Activated CD8-positive, alpha-beta memory T cell treated with anti-CD3 and anti-CD28 coated beads, Interleukin-2, amount 50 U/mL, for 24 hours (primary cell): ENCODE data around the gene PRKAR1B.

Source experiments
- DNase-seq: peaks from one replicate; pipeline ENCODE4 v3.0.0-alpha.2; 2020; ENCODE audit errors: extremely low read depth

The PRKAR1B gene

GRCh38 chr7:572416-573268 is 154.4 kb downstream of the PRKAR1B start:
- no peak for DNase-seq

DNA sequence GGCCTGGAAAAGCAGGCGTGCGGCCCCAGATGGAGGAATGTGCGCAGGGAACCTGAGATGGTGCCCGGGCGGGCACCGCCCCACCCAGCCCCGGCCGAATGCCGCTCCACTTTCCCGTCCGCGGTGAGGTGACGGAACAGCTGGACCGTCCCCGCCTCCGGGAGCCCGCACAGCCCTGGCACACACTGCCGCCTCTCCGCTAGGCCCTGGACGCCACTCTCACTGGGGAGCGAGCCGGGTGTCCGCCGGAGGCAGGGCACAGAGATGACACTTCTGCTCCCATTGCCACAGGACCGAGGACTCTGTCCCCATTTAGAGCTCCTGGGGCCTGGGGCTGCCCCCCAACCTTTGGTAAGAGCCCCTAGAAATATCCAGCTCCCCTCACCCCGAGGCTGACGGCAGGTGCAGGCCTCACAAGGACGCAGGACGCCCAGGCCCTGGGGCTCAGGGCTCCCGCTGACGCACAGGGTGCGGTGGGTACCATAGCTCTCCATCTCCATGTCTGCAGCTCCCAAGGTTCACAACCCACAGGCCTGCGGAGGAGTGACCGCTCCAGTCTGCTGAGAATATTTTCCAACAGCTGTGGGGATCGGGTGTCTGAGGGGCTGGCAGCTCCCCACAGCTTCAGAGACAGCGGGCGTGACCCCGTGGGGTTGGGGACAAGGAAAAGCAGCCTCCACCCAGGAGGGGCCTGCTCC is 155.2 kb downstream of the PRKAR1B start:
- DNase-seq, result no peak

DNA sequence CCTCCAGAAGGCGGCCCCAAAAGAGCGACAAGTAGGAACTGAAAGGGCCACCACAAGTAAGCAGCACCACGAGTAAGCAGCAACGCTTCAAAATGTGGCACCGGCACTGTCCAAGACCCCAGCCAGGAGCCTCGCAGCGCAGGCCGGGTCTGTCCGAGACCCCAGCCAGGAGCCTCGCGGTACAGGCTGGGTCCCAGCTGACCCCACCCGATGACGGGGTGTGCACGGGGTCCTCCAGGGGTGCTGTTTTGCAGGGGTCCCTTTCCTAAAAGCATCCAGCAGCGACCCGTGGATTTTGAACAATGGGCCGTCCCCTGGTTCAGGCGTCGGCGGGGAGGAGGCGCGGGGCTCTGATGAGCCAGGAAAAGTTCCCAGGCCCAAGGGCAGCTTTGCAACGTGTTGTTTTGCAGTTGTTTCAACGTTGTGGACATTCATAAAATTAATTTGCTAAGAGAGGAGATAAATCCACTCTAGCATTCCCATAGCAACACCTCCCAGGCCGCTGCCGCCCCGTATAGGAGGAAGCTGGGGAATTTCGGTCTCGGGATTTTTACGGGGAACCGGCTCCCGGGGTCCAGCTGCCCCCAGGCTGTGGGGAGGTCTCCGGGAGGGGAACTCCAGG is 155.9 kb downstream of the PRKAR1B start:
- DNase-seq, result no peak

DNA sequence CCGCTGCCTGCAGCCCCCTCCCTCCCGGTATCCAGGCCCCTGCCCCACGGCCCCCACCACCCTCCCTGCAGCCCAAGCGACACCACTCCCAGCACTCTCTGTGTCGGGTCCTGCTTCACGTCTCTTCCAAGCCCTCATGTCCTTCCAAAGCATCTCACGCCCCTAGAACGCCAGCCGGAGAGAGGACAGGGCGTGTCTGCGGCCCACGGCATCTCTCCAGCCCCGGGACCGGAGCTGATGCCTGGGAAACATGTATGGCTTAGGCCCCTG is 156.3 kb downstream of the PRKAR1B start:
- DNase-seq, result no peak

DNA sequence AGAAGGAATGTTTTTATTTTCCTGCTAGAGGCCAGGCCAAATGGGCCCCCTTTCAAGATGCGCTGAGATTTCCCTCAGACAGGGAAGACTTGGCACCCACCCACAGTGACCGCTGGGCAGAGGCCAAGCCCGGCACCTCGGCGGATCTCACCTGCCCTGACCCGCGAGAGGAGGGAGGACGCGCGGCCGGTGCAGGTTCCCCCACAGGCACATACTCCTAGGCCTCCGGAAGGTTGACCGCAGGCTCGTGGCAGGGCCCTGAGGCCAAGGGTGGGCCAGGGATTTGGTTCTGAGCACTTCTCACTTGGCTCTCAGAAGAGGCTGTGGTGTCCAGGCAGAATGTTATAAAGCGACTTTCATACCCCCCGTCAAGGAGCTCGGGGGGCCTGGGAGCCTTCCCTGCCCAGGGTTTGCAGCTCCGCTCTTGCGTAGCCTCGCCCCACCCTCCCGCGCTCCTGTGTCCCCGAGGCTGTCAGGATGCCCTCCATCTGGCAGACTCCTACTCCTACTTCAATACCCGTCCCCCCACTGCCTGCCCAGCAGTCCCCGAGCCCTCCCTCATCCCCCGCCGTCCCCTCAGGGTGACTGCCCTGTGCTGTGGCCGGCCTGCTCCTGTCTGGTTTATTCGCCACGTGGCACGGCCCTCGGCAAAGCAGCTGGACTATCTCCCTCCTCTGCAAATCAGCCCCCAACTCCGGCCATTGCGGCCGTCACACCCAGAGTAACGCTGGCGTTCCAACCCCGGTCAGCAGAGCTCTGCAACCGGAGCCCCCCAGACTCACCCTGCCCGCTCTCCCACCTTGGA is 156.9 kb downstream of the PRKAR1B start:
- DNase-seq, result no peak

DNA sequence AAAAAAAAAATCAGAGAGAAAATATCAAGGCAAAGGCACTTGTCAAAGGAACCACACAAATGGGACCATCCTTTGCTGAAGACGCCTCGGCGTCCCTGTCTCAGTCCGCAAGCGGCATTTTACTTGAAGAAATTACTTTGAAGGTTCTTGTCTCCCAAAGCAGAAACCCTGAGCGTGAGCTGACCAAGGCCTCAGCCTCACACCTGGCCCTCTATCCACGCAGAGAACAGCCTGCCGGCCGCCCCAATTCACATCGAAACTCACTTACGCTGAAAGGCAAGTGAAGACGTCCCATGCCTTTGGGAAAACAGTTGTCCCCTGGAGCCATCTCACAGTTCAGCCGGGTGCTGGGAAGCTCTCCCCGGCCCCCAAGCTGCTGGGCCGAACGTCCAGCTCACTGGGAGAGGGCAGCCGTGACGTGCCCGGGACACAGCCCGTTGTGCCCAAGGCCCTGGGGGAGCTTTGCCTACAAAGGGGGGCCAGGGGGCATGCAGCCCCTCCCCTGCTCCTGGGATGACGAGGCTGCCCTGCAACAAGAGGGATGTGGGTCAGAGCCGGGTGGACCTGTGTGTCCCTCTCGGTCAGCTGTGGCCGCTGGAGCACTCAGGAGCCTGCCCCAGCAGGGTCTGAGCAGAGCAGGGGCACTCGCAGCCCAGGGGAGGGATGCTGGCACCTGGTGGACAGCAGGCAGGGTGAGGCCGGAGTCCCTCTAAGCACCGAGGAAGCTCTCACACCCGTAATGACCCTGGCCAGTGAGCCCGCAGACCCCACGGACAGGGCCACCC is 157.8 kb downstream of the PRKAR1B start:
- no peak for DNase-seq

DNA sequence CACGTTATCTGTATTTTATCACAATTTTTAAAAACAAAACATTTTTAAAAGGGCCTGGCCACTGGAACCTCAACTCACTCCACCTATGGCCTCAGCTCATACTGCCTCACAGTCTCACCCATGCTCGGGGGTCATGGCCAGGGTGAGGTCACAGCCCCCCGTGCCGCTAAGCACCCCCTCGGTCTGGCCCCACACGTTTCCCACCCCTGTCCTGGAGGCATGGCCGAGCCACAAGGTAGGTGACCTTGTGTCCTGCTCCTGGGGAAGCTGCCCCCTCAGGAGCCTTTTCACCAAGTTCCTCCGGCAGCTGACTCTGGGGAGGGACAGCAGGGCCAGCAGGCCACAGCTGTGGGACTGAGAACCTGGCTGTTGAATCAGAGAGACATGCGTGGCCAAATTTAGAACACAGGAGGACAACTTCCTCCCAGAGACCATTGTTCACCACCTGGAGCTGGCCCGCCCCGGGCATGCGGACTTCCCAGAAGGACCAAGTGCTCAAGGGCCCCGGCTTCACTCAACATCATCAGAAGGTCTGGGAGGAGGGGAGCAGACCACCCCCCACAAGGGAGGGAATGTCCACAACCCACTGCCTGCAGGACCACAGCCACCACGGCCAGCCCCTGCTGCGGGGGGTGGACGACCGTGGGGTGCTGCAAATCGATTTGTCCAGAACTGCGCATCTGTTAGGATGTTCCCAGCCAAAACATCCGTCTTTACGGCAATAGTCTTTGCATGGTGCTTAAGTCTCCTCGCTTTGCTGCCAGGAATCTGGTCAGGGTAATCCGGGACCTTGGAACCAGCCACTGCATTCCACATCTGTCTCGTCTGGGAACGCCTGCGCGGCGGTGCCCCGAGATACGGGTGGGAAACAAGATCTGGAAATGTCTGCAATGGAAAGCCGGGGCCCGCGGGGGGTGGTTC is 158.8 kb downstream of the PRKAR1B start:
- no peak for DNase-seq

GRCh38 chr7:567305-567883 is 159.7 kb downstream of the PRKAR1B start:
- DNase-seq, result no peak

GRCh38 chr7:566100-566499 is 161.0 kb downstream of the PRKAR1B start:
- no peak for DNase-seq

DNA sequence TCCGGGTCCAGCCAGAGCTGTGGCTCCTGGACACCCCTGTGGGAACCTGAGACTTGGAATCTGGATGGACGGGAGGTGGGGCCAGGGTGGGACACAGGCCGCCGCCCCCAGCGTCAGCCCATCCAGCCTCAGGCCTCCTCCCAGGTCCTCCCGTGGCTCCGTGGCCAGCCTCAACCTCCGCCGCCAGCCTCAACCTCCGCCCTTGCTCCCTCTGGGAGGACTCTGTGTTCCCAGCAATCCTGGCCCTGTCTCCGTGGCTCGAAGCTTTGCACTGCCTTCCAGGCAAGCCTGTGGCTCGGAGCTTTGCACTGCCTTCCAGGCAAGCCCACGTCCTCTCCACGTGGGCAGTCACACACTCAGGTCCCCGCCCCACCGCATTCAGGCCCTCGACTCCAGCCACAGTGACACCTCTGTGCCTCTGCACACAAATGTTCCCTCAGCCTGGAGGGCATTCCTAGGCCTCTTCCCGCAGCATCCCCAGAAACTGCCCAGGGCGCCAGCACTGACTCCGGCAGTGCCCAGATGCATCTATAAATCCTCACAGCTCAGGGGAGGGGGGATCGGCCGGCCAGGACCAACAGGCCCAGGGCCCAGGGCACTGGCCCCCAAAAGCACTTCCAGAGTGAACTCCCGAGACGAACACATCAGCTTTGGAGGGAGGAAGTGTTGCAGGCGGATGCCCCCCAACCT is 162.8 kb downstream of the PRKAR1B start:
- DNase-seq, result no peak

GRCh38 chr7:563629-564170 is 163.4 kb downstream of the PRKAR1B start:
- DNase-seq, result no peak

DNA sequence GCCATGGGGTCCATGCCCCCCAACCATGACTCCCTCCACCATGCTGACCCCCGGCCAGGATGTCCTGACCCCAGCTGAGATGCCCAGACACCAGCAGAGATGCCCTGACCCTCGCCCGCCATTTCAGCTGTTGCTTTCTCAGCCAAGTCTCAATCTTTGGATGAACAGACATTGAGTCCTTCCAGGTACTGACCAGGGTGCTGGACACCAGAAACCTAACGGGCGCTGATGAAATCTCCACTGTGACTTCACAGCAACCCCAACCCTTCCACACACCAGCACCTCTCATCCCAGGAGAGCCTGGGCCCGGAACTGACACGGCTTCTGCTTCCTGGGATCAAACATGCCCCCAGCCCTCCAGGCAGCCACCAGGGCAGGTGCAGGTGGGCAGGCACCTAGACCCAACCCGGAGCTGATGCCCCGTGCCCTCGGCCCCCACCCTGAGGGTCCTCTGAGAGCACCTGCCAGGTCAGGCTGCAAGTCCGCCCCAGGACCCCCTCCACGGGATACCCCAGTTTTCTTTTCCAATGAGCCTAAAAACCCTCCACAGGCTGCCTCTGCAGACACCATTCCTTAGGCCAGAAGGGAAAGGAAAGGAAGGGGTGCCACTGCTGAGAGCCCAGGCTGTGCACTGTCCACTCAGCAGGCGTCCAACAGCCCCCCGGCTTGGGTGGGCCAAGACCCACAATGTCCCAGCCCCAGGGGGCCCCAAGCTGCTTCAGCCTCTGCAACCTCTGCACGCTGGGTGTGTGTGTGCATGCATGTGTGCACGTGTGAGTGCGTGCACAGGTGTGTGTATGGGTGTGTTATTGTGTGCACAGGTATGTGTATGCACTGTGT is 164.1 kb downstream of the PRKAR1B start:
- DNase-seq, result no peak

GRCh38 chr7:562374-562675 is 164.8 kb downstream of the PRKAR1B start:
- DNase-seq, result no peak

DNA sequence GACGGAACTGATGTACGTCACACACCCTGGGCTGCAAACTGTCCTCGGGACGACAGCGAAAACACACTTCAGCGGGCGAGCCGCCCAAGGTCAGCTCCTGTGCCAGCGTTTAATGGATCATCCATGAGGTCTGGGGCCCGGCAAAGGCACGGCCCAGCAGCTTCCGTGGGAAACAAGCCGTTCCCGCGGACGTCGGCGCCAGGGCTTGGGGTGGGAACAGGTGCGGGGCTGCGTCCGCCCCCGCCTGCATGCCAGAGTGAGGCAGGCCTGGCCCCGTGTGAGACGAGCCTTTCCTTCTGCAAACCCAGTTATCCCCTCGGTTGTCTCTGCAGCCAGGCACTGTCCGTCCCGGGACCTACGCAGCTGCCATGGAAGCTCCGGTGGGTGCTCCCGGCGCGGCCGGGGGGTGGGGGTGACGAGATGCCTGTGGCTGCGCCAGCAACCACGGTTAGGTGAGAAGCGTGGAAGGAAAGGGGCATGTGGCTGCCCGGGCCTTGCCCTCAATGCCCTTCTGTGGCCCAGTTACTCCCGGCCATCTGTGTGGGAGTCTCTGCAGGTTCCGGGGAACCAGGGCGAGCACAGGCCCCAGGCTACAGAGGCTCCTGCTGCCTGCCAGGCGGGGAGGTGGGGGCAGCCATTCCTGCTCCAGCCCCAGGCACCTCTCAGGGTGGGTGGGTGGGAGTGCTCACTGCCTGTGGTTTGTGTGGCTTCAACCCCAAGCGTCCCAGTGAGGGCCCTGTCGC is 165.3 kb downstream of the PRKAR1B start:
- no peak for DNase-seq

- no peak for DNase-seq
Observed at GRCh38 chr7:560966-561630, 166.0 kb downstream of the PRKAR1B start.

DNA sequence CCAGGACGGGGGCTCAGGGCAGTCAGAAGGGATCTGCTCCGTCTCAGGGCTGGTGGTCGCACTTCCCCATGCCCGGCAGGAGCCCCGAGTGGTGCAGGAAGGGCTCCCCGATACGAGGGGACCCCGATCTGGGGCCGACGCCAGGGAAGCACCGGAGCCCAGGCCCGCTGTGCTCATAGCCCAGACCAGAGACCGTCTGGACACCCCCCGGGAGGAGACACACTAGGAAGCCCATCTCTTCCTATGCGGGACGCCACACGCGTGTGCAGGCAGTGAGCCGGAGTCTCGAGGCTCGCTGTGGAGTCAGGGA is 167.7 kb downstream of the PRKAR1B start:
- DNase-seq, result no peak

DNA sequence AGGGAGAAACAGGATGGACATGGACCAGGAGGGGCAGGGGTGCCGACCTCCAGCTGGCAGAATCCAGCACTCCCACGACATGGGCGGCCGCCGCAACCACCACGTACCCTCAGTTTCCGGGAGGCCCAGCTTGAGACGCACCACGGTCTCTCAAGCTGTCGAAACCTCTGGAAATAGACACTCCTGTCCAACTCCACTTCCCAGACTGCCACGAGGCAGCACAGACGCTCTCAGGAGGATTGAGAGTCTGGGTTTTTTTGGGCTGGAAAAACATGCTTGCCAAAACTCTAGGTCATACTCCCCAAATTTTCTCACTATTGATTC is 169.6 kb downstream of the PRKAR1B start:
- DNase-seq, result no peak
